ENCODE measurements around the gene C12orf56.

Gene C12orf56, protein sequence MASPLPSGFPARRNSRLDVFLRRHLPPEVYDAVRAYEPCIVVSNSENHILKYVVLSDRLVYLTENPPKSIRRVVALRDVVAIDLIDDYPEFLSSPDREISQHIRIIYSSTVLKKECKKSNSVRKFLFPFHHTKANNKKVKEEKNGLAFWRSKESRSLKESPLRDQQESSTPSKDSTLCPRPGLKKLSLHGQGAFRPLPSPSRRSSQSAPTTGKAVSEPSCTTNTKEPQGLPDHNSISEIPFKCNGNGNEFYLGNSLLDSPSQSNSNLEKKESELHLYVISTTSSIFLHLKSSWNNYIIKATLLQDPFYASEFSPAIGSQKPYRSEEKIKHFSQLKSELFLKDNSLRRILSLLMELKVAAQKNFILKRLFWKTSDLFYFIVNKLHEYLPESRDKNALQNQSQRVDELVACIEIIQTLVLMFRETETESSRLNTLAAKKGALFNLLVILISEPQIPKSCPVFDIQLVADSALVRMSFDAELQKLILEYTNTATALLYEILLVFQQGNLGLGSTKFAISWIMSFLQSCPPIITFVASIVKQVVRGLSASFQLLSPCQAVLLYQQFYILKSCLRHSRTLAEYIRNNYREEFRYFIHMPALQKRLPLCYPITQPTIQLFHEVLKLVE

DNA sequence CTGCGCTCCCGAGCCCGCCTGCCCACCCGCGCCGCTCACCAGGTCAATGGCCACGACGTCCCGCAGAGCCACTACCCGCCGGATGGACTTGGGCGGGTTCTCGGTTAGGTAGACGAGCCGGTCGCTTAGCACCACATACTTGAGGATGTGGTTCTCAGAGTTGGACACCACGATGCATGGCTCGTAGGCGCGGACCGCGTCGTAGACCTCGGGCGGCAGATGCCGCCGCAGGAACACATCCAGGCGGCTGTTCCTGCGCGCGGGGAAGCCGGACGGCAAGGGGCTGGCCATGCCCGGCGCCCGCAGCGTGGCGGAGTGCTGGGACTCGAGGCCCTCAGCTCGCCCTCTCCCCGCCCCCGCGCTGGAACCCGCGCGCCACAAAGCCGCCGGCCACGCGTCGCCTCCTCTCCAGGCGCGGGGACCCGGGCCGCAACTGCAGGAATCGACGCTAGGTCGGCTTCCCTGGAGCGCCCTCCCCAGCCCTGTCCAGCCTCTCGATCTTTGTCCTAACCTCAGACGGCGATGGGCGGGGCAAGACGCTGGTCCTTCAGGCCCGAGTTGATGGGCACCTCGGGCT is at the start of gene C12orf56:
C12orf56 (minus strand) TSS at position 484 of the 577 bp plus-strand sequence; CDS start at position 291, 193 bp downstream.
- DNase-seq = peak in 2 of 3 donors; percentile 25 to 47

DNA sequence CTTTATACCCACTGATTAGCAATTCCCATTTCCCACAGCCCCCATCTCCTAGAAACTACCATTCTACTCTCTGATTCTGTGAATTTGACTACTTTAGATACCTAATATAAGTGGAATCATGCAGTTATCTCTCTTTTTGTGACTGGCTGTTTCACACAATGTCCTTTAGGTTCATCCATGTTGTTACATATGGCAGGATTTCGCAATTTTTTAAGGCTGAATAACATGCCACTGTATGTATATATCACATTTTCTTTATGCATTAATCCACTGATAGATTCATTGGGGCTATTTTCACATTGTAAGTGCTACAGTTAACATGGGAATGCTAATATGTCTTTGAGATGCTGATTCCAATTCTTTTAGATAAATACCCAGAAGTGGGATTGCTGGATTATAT is 49.5 kb upstream of the C12orf56 start:
- DNase-seq = no peak

DNA sequence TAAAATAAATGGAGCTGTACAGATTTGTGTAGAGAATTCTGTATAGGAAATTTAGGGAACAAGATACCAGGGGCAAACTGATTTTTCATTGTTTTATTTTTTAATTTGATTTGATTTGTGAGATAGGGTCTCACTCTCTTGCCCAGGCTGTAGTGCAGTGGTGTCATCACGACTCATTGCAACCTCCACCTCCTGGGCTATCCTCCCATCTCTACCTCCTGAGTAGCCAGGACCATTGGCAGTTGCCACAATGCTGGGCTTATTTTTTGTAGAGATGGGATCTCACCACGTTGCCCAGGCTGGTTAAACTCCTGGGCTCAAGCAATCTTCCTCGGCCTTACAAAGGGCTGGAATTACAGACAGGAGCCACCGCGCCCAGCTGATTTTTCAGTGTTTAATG is 43.4 kb upstream of the C12orf56 start:
- no peak for DNase-seq

DNA sequence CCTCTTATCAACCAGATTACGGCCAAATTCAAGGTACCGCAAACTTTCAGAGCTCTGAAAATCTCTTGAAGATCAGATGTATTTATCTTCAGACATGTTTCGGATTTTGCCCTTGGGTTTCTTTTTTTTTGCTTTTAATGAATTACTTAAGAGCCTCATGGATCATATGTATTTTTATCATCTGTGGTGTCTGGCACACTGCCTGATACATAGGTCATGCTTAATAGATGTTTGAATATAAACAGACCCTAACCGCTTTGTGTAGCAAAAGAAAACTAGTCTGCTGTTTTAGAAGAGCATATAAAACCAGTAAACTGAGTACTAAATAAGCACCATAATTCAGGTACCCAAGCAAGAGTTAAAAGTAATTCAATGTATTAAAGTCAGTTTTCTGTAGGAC is 41.2 kb upstream of the C12orf56 start:
- DNase-seq = no peak

DNA sequence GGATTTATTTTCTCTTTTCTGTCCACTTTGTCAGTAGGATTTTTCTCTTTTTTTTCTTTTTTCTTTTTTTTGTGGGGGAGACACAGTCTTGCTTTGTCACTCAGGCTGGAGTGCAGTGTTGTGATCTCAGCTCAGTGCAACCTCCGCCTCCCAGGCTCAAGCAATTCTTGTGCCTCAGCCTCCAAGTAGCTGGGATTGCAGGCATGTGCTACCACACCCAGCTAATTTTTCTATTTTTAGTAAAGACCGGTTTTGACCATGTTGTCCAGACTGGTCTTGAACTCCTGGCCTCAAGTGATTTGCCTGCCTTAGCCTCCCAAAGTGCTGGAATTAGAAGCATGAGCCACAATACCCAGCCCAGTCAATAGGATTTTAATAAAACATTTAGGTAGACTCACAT is 40.3 kb upstream of the C12orf56 start:
- DNase-seq = no peak

DNA sequence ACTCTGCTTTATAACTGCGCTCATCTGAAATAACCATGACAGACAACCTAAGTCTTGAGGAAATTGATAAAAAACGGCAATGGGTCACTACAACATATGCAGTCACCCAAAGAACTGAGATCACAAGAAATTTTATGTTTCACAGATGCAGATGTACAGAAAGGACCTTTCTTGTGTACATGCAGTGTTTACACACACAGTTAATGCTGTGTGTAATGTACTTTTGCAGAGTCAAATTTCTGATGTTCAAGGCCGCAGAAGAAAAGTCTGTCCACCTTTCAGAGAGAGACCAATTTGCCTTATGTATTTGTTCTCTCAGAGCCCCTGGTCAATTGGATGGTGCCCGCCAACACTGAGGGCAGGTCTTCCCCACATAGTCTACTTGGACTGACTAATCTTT is 38.4 kb upstream of the C12orf56 start:
- DNase-seq = no peak

DNA sequence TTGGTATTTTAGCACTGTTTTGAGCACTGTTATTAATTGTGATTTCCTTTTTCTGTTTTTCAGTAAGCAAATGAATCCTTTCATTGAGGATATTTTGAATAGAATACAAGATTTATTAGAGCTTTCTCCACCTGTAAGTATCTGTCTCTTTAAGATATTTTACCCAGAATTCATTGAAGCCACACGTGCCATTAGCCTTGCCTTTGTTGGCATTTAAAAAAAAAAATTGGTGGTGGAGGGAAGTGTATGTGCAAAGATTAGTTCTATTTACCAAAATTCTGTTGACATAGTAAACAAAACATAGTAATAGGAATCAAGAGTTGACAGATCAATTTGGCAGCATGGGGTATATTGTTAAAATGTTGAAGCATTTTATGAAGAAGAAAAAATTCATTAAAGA is 37.4 kb upstream of the C12orf56 start:
- no peak for DNase-seq

DNA sequence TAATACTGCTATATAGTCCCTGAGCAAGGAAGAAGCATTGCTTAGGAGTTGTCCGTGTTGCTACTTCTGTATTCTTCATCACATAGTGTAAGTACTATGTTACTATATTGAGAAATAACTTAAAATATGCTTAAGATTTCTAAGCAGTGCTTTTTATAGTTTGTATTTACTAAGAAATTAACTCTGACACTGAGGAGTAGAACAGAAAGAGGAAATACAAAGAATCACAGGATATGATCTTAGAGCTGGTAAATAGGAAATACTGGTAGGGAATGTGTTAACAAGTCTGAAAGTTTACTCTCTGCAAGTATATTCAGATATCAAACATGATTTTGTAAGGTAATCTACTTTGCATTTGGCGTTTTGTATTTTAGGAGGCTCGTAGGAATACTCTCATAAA is 29.1 kb upstream of the C12orf56 start:
- DNase-seq = no peak

DNA sequence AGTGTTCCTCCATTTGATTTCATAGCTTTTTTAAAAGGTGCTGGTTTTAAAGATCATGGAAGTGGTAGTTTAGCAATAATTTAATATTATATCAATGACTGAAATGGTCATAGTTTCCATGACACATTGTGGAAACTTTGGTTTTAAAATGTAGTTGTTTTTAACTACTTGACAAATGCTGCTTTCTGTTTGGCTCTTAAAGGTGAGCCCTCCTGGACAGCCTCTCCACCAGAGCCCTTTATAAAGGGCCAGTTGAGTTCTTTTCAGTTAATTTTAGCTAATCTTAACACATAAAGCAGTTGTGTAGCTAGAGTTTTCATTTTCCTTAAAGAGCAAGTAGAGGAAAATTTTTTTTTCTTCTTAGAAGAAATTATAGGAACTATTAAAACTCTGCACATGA is 27.7 kb upstream of the C12orf56 start:
- DNase-seq = no peak

DNA sequence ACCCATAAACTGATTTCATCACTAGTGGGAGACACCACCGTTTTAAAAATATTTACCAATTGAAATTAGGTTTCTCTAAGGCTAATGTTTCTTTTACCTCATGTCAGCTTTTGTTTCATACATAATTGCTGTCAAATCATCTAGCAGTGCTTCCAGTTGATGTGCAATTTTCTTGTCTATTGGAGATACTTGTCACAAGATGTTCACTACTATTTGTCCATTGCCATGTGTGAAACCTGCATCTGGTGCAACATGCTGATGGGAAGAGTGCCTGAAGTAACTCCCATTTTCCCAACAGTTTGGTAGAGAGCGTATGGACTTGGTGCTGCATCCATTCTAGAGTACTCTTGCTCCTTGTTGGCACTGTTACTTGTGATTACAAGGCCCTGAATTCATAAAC is 23.3 kb upstream of the C12orf56 start:
- DNase-seq = no peak

DNA sequence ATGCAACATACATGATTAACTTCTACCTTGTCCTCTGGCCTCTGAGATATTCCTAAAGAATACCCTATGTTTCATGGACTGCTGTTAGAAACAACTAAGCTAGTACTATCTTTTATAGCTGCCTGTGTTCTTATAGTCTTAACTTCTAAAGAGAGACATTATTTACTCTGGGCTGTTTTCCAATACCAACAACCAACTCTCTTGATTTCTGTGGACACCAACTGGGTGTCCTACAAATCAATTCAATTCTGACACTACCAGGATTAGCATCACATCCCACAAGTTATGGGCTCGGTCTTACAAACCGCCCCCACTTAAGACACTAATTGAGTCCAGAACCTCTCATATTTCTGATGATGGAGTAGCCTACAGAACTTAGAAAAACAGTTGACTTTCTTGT is 21.9 kb upstream of the C12orf56 start:
- DNase-seq = no peak

DNA sequence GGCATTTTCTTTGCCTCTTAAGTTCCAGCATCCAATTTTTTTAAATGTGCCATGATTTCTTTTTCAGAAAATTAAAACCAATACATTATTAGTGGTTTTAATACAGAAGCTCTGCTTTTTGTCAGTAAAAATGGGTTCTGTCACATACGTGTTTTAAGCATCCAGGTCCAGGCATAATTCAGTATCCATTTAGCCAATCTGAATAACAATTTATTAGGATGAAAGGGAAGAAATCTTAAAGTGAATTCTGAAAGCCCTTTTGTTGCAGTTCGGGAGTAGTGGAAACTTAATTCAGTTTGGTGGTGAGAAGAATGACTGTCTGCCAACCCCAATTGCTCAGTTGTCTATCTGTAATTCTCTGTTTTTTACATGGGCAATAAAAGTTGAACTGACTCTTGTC is 20.9 kb upstream of the C12orf56 start:
- no peak for DNase-seq

DNA sequence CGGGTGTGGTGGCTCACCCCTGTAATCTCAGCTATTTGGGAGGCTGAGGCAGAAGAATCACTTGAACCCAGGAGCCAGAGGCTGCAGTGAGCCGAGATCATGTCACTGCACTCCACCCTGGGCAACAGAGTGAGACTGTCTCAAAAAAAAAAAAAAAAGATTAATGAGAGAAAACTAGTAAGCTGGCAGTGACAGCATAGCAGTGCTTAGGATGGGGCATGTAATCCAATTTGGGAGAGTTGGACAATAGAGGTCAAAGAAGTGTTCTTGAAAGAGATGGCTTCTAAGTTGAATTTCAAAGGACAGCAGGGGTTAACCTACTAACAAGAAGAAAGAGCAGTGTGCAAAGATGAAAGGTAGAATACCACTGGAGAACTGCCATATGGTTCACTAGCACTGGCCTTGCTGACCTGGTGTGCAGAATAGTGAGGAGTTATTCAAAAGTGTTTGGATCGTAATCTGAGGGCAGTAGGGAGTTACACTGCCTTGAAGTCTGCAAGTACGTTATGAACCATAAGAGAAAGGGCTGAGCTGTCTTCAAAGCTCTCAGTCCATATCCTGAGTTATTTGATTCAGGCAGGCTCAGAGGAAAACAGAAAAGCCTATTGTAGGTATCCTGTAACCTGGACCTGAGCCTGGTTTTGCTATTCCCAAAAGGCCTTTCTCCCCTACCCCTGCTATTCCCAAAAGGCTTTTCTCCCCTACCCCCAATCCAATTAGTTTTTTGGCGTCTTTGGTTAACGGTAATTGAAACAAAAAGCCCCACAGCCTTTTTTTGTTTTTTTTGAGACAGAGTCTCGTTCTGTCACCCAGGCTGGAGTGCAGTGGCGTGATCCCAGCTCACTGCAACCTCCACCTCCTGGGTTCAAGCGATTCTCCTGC is 17.0 kb upstream of the C12orf56 start:
- DNase-seq = no peak

DNA sequence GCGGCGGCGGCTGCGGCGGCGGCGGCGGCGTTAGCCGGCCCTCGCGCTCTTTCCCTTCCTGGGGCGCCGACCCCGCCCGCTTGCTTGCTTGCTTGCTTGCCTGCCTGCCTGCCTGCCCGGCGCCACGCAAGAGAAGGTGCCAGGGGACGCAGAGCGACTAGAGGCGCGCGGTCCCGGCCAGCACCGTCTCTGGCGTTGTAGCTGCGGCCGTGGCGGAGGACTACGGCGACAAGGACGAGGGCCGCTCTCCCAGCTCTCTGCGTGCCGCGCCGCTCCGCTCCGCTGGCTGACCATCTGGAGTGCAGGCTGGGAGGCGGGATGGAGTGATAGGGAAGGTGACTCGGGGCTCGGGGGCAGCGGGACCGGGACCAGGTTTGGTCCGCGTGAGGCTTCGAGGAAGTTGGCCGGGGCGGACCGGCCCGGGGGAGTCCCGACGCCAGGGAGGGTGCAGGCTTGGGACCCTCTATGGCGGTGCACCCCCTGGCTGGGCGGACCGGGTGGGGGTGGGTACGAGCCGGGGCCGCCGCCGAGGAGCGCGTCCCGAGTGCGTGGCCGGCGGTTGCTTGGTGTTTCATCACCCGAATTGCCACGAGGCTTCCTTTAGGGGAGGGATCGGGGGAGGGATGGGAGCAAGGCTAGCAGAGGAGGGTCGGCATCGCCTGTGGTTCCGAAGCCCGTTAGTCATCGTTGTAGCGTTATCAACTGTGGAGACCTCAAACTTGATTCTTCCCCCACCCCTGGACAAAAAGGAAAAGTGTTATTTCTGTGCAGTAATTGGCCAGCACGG is 14.1 kb upstream of the C12orf56 start:
- peak; percentile 48 to 70 (median 66) for DNase-seq

DNA sequence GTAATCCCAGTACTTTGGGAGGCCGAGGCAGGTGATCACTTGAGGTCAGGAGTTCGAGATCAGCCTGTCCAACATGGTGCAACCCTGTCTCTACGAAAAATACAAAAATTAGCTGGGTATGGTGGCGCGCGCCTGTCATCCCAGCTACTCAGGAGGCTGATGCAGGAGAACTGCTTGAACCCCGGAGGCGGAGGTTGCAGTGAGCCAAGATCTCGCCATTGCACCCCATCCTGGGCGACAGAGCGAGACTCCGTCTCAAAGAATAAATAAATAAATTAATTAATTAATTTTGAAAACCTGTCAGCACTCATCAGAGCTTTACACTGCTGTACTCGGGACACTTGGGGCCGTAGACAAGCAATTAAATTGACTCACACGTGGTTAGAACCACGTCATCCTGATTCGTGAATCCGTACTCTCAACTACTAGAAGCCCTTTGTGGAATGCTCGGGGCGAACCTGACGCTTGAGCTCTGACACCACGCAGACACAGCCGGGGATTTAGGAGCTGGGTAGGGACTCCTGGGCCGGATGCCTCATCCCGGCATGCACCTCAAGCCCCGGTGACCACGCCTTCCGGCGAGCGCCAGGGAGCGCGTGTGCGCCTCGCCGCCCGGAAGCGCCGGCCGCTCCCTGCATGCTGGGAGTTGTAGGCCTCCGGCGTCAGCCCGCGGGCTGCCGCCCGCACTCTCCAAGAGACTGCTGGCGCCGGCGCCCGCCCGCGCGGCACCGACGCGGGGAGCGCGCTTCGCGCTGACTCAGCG is 13.3 kb upstream of the C12orf56 start, which contains the start of gene XPOT:
XPOT (plus strand) TSS at position 686 of the 763 bp plus-strand sequence. CDS start 5,644 bp downstream, outside the sequence.
- DNase-seq = peak; percentile 97 to 98 (median 98)

DNA sequence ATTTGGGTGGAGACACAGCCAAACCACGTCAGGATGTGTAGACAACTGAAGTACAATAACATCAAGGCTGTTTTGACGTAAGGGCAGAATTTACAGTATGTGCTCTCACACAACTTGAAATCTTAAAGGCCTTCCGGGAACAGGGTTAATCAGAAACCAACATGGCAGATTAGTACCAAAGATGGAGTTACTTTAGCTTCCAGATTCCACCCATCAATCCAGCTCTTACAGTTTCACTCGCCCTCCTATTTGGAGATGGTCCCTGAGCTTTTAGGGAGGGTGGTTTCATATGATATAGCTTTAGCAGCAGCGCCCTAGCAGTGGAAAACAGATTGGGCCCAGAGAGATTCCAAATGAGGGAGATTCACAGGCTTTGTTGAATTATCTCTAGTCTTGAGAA is 11.6 kb upstream of the C12orf56 start:
- DNase-seq = no peak

DNA sequence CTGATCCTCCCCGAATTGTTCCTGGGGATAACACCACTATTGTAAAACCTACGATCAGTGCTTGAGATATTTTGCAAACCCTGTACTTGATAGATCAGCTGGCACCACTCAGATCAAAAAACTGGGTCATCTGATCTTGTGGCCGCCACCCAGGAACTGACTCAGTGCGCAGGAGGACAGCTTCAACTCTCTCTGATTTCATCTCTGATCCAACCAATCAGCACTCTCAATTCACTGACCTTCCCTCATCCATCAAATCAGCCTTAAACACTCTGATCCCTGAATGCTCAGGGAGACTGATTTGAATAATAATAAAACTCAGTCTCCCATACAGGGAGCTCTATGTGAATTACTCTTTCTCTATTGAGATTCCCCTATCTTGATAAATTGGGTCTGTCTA is 9.5 kb upstream of the C12orf56 start:
- peak in 1 of 3 donors; percentile 5 for DNase-seq

DNA sequence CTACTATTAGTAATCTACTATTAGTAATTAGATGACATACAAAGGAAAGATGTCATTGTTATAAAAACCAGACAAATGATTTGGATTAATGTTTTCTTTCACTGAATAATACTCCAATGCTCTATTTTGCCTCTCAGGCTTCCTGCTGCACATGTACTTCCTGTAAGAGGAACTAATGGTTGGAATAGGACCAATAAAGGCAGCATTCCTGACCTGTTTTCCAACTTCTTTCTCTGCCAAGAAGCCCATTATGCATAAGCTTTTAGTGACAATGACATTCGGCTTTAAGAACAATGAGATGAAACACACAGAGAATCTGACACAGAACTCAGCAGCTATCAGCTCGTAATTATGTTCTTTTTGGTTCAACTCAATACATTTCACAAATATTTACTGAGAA is 5.2 kb upstream of the C12orf56 start:
- DNase-seq = no peak

DNA sequence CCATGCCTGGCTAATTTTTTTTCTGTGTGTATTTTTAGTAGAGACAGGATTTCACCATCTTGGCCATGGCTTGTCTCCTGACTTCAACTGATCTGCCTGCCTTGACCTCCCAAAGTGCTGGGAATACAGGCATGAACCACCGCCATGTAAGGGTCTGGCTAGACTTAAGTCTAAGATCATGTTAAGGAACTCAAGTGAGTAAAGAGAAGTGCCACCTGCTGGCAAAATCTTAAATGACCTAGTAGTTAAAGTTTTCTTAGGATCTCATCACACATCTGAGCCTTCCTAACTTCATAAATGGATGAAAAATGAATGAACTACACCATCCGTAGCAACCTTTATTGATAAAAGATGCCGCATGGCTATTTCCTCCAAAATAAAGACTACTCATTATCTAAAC is 1.7 kb upstream of the C12orf56 start:
- peak; percentile 55 to 70 (median 58) for DNase-seq

DNA sequence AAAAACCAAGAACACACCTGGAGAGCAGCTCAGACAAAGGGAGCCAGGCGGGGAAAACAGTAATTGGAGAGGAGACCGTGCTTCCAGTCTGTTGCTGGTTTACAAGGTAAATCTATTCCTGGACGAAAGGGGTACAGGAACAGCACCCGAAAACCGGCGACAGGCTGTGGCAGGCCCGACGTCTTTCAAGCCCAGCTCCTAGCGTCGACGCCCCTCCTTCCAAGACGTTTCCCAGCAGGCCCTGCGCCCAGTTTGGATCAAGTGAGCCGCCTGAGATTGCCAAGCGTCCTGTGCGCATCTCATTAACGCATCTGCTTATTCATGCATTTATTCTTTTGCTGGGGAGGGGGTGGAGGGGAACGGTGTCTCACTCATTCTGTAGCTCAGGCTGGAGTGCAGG is 1.4 kb downstream of the C12orf56 start:
- DNase-seq = no peak

DNA sequence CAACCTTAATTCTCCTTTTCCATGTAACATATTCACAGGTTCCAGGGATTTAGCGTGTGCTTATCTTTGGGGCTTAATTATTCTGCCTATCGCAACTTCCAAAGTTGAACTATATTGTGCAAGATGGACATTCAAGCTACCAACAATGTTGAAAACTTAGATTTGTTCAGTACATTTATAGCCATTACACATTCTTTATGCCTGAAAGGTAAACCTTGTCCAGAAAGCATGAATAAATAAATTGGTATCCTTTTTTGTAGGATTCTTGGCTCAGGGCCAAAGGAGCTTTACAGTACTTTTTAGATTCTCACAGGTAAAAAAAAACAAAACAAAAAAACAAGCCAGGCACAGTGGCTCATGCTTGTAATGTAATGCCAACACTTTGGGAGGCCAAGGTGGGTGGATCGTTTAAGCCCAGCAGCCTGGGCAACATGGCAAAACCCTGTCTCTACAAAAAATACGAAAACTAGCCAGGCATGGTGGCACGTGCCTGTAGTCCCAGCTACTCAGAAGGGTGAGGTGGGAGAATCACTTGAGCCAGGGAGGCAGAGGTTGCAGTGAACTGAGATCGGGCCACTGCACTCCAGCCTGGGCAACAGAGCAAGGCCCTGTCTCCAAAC is 3.3 kb downstream of the C12orf56 start:
- DNase-seq = no peak
